Measurements from ENCODE around the gene STOM. TPM values are rescaled to one million over a fixed set of nuclear protein-coding genes. Genes with fewer than 3 reads are reported as not detected.

The STOM gene
- total RNA-seq, 1 experiment from 2014 or later = 22.4 TPM

- no peaks in the 10 kb centered on the region for H3K27me3 ChIP-seq (ENCODE audit: insufficient read depth, low read length)
- TF ChIP-seq ELF1 (IDR thresholded peaks at IDR 0.05; ENCODE audit: borderline replicate concordance, low read depth) = no peak
- H3K27ac ChIP-seq (ENCODE audit: low read depth, low read length) = no peak overlapping the region
- POLR2A ChIA-PET = no interaction called here
- no peaks in the 10 kb centered on the region for H3K9me2 ChIP-seq (ENCODE audit: insufficient read depth)
- H3K4me2 ChIP-seq (ENCODE audit: low read length) = no peak overlapping the region
- intact Hi-C loops (cut with micrococcal nuclease) = no loop called here
- RAD21 ChIA-PET (ENCODE audit: low non-redundant PET in 1 of 2, low total read pairs in 2 of 2, uncharacterized antibody in 2 of 2, unreplicated experiment in 2 of 2) = no interaction called here
- DNase-seq (ENCODE audit: low read depth, low spot score) = no peak
- H3K36me3 ChIP-seq (ENCODE audit: control insufficient read depth in 1 of 2, insufficient read depth in 2 of 2, low read length in 2 of 2) = peaks cover 10 to 12% of the 10 kb centered on the region in 2 experiments; a peak in 3 of 4 replicates
- no peaks in the 10 kb centered on the region for H3K9me3 ChIP-seq (ENCODE audit: control insufficient read depth in 1 of 2, insufficient read depth in 1 of 2, low read depth in 1 of 2, low read length in 2 of 2)
- H4K20me1 ChIP-seq (ENCODE audit: insufficient read depth) = no peaks in the 10 kb centered on the region
- CTCF ChIA-PET = no interaction called here
- no TSS peak for BruUV-seq (replicated peaks)
- H3K4me3 ChIP-seq (replicated peaks in 1 of 2; ENCODE audit: low read depth in 1 of 2, low read length in 2 of 2) = no peak overlapping the region
- no peak for ATAC-seq
- no peak overlapping the region for H3K9ac ChIP-seq (ENCODE audit: low read length)
- H2AFZ ChIP-seq (ENCODE audit: low read depth, low read length, poor library complexity, severe bottlenecking) = no peak overlapping the region
- no peaks in the 10 kb centered on the region for H3K79me2 ChIP-seq (ENCODE audit: insufficient read depth, low read length)
- peaks cover 0 to 8% of the 10 kb centered on the region in 2 experiments; a peak in 1 of 4 replicates for H3K4me1 ChIP-seq (ENCODE audit: control insufficient read depth in 1 of 2, insufficient read depth in 2 of 2, low read length in 2 of 2)
Measured at GRCh38 chr9:121328476-121328875, 41.6 kb downstream of the STOM start.

GRCh38 chr9:121326901-121327613 is 43.0 kb downstream of the STOM start:
- H2AFZ ChIP-seq (ENCODE audit: low read depth, low read length, poor library complexity, severe bottlenecking) = no peak overlapping the region
- RAD21 ChIA-PET (ENCODE audit: low non-redundant PET in 1 of 2, low total read pairs in 2 of 2, uncharacterized antibody in 2 of 2, unreplicated experiment in 2 of 2) = no interaction called here
- H3K4me1 ChIP-seq (ENCODE audit: control insufficient read depth in 1 of 2, insufficient read depth in 2 of 2, low read length in 2 of 2) = peaks cover 9 to 17% of the 10 kb centered on the region in 2 experiments
- no peaks in the 10 kb centered on the region for H4K20me1 ChIP-seq (ENCODE audit: insufficient read depth)
- H3K9ac ChIP-seq (ENCODE audit: low read length) = no peak overlapping the region
- intact Hi-C loops (cut with micrococcal nuclease) = no loop called here
- no peaks in the 10 kb centered on the region for H3K9me3 ChIP-seq (ENCODE audit: control insufficient read depth in 1 of 2, insufficient read depth in 1 of 2, low read depth in 1 of 2, low read length in 2 of 2)
- CTCF ChIA-PET = no interaction called here
- no peaks in the 10 kb centered on the region for H3K79me2 ChIP-seq (ENCODE audit: insufficient read depth, low read length)
- peaks cover 10 to 12% of the 10 kb centered on the region in 2 experiments; a peak in 3 of 4 replicates for H3K36me3 ChIP-seq (ENCODE audit: control insufficient read depth in 1 of 2, insufficient read depth in 2 of 2, low read length in 2 of 2)
- no peak for ATAC-seq
- BruUV-seq (replicated peaks) = no TSS peak
- DNase-seq (ENCODE audit: low read depth, low spot score) = no peak
- POLR2A ChIA-PET = no interaction called here
- no peak overlapping the region for H3K4me3 ChIP-seq (replicated peaks in 1 of 2; ENCODE audit: low read depth in 1 of 2, low read length in 2 of 2)
- no peaks in the 10 kb centered on the region for H3K9me2 ChIP-seq (ENCODE audit: insufficient read depth)
- H3K4me2 ChIP-seq (ENCODE audit: low read length) = no peak overlapping the region
- no peak overlapping the region for H3K27ac ChIP-seq (ENCODE audit: low read depth, low read length)
- no peaks in the 10 kb centered on the region for H3K27me3 ChIP-seq (ENCODE audit: insufficient read depth, low read length)
- TF ChIP-seq ATF3 (IDR thresholded peaks at IDR 0.05) (no peak), TCF7L2 (IDR thresholded peaks at IDR 0.05; ENCODE audit: borderline replicate concordance, extremely low read depth, insufficient read depth, insufficient read length) (no peak), CBX3 (IDR thresholded peaks at IDR 0.05; ENCODE audit: low read depth) (no peak), POLR2A (IDR thresholded peaks at IDR 0.05; ENCODE audit: borderline replicate concordance, extremely low read depth, insufficient read depth, insufficient read length) (no peak), CTCF (IDR thresholded peaks at IDR 0.05 in 2 of 3, conservative IDR thresholded peaks at IDR 0.05 in 1 of 3; ENCODE audit: borderline replicate concordance in 1 of 3, insufficient read depth in 1 of 3, low read depth in 2 of 3, low read length in 2 of 3) (no peak), ZNF274 (IDR thresholded peaks at IDR 0.05; ENCODE audit: low read depth, low read length) (no peak), YY1 (IDR thresholded peaks at IDR 0.05; ENCODE audit: extremely low read depth, insufficient replicate concordance, low read depth, low read length) (no peak), ZFX (IDR thresholded peaks at IDR 0.05) (no peak), CEBPB (IDR thresholded peaks at IDR 0.05; ENCODE audit: low read depth) (no peak), RAD21 (IDR thresholded peaks at IDR 0.05; ENCODE audit: low read depth) (no peak), REST (IDR thresholded peaks at IDR 0.05; ENCODE audit: low read depth) (no peak), SIN3A (IDR thresholded peaks at IDR 0.05; ENCODE audit: low read depth) (no peak), POLR2AphosphoS5 (IDR thresholded peaks at IDR 0.05; ENCODE audit: low read depth, low read length) (no peak), MAX (IDR thresholded peaks at IDR 0.05) (no peak)

Measured in HCT116 (cell line).